Liver (tissue), 10 donors: Measurements from ENCODE around the gene CD68. TPM values are rescaled to one million over a fixed set of nuclear protein-coding genes. Genes with fewer than 3 reads are reported as not detected.

Experiments used
- DNase-seq: peaks from one replicate; pipeline ENCODE4 v3.0.0-alpha.2; 2017; ENCODE audit warnings: low spot score
- H3K27ac ChIP-seq, 2 donors: one replicate each; pipeline ENCODE4 v1.7.0; 2013; ENCODE audit warnings: inconsistent platforms in 2 of 2, low read length in 2 of 2, control low read depth in 1 of 2, low read depth in 1 of 2, mild to moderate bottlenecking in 1 of 2
- H3K27me3 ChIP-seq, 4 donors: one replicate each; pipeline versions ENCODE4 v1.6.1 to v1.7.0; 2013; ENCODE audit warnings: low read length in 3 of 4, inconsistent platforms in 1 of 4, mild to moderate bottlenecking in 1 of 4, moderate library complexity in 1 of 4; ENCODE audit not compliant: control insufficient read depth in 4 of 4, insufficient read depth in 4 of 4
- H3K36me3 ChIP-seq, 4 donors: one replicate each; pipeline versions ENCODE4 v1.6.1 to v1.7.0; 2013; ENCODE audit warnings: low read length in 3 of 4, mild to moderate bottlenecking in 3 of 4, low read depth in 1 of 4, moderate library complexity in 1 of 4; ENCODE audit not compliant: control insufficient read depth in 4 of 4, insufficient read depth in 3 of 4
- H3K4me1 ChIP-seq, 4 donors: one replicate each; pipeline versions ENCODE4 v1.6.1 to v1.7.0; 2013; ENCODE audit warnings: low read length in 3 of 4, mild to moderate bottlenecking in 3 of 4, moderate library complexity in 1 of 4; ENCODE audit not compliant: control insufficient read depth in 4 of 4, insufficient read depth in 4 of 4
- H3K4me3 ChIP-seq, 3 donors: one replicate each; pipeline versions ENCODE4 v1.6.1 to v1.7.0; 2013; ENCODE audit warnings: low read length in 3 of 3, control low read depth in 1 of 3, low read depth in 1 of 3, mild to moderate bottlenecking in 1 of 3
- H3K9ac ChIP-seq, 2 donors: one replicate each; pipeline ENCODE4 v1.7.0; 2013; ENCODE audit warnings: low read length in 2 of 2, mild to moderate bottlenecking in 2 of 2, moderate library complexity in 2 of 2, control low read depth in 1 of 2, low read depth in 1 of 2
- H3K9me3 ChIP-seq, 4 donors: one replicate each; pipeline versions ENCODE4 v1.6.1 to v1.7.0; 2013; ENCODE audit warnings: low read length in 3 of 4; ENCODE audit not compliant: control insufficient read depth in 4 of 4
- ATF3 ChIP-seq: IDR thresholded peaks from 2 replicates; pipeline ENCODE4 v1.6.1; 2016; ENCODE audit warnings: antibody characterized with exemption
- GABPA ChIP-seq, 2 donors: IDR thresholded peaks in 1 of 2; conservative IDR thresholded peaks in 1 of 2; 2 replicates each; pipeline ENCODE4 v1.6.1; 2016; ENCODE audit warnings: antibody characterized with exemption in 2 of 2, mild to moderate bottlenecking in 1 of 2, moderate library complexity in 1 of 2
- HNF4A ChIP-seq, 2 donors: conservative IDR thresholded peaks; 2 replicates each; pipeline ENCODE4 v1.6.1; 2016; ENCODE audit warnings: antibody characterized with exemption in 2 of 2, mild to moderate bottlenecking in 2 of 2
- HNF4G ChIP-seq: IDR thresholded peaks from 2 replicates; pipeline ENCODE4 v1.6.1; 2016; ENCODE audit warnings: antibody characterized with exemption
- NR2F2 ChIP-seq: IDR thresholded peaks from 2 replicates; pipeline ENCODE4 v1.6.1; 2016; ENCODE audit warnings: antibody characterized with exemption
- RXRA ChIP-seq, 2 donors: IDR thresholded peaks; 2 replicates each; pipeline ENCODE4 v1.6.1; 2017 to 2018; ENCODE audit warnings: antibody characterized with exemption in 2 of 2, mild to moderate bottlenecking in 1 of 2
- SP1 ChIP-seq: IDR thresholded peaks from 2 replicates; pipeline ENCODE4 v1.6.1; 2018; ENCODE audit warnings: antibody characterized with exemption, mild to moderate bottlenecking
- YY1 ChIP-seq: IDR thresholded peaks from 2 replicates; pipeline ENCODE4 v1.6.1; 2016; ENCODE audit warnings: antibody characterized with exemption, mild to moderate bottlenecking
- WGBS: extraction: QIAGEN DNeasy Blood & Tissue Kit; methylation state at CpG from one replicate; pipeline ENCODE4 v1.1.7; 2013; 5-methylcytosine and 5-hydroxymethylcytosine counted together
- polyA plus RNA-seq, 2 donors: library from polyadenylated mRNA; stranded (reverse) in 1 of 2; unstranded in 1 of 2; fragments of 200-250 nt in 1 of 2; fragments of >200 nt in 1 of 2; fragmentation: Nextera tagmentation in 1 of 2; extraction: Ambion mirVana in 1 of 2; gene quantifications; one replicate each; pipeline versions ENCODE4 v1.2.1 to v1.2.3, GENCODE V29; 2013 to 2015
- small RNA-seq: library from RNA; depleted of rRNA; stranded (forward); fragments of <200 nt; gene quantifications from one replicate; pipeline ENCODE3, GENCODE V24; 2014
- total RNA-seq, 2 donors: library from RNA; depleted of rRNA; stranded (reverse); fragments of >200 nt; gene quantifications; one replicate each; pipeline ENCODE4 v1.2.3, GENCODE V29; 2014
- donor health status: healthy.
- donor health status: healthy.
- donor health status: healthy.
- donor health status: healthy.
- donor health status: healthy.

Gene CD68
- total and polyA plus RNA-seq, 4 donors: 14.2 to 88.6 (median 33.1) TPM

- TF ChIP-seq RXRA (IDR thresholded peaks at IDR 0.05): peak; percentile 90 to 93
- peak; percentile 72 for TF ChIP-seq HNF4G
- TF ChIP-seq YY1: peak; percentile 79
- peak in 1 of 2 donors; percentile 22 for TF ChIP-seq GABPA (IDR thresholded peaks at IDR 0.05 in 1 of 2, conservative IDR thresholded peaks at IDR 0.05 in 1 of 2)
These were observed 48.0 kb downstream of the CD68 start, which contains the start of gene SAT2 (continued) for GRCh38 chr17:7627250-7628121.

GRCh38 chr17:7629939-7630571 lies 50.6 kb downstream of the CD68 start, which contains the start of gene SHBG:
Gene SHBG, plus strand, starts transcription at chr17:7630135. Its CDS starts 38 bp downstream, at chr17:7630173.
- WGBS: 53% methylated on average over 13 of the region's 13 CpGs
- Histone ChIP-seq H3K9ac (no peak within 1 kb of the TSS), H3K4me1 (peaks cover 15 to 59% (median 49%) of the 10 kb centered on the region in 4 donors), H3K9me3 (no peaks in the 10 kb centered on the region), H3K36me3 (peaks cover 0 to 1% (median 0%) of the 10 kb centered on the region in 4 donors), H3K4me3 (no peak within 1 kb of the TSS), H3K27me3 (no peaks in the 10 kb centered on the region), H3K27ac (peak within 1 kb of the TSS; percentile 25 to 30)
- DNase-seq: no peak
- TF ChIP-seq ATF3: no peak
- peak; percentile 62 for TF ChIP-seq NR2F2
- peak; percentile 60 to 71 for TF ChIP-seq RXRA (IDR thresholded peaks at IDR 0.05)
- TF ChIP-seq SP1: peak; percentile 15
- TF ChIP-seq HNF4A (conservative IDR thresholded peaks at IDR 0.05): peak in 1 of 2 donors; percentile 45

Small RNAs within 50 kb of the gene (small RNA-seq; reads per million reads assigned to genes)
- gene CD68 (not detected), gene RF00019 (not detected), gene SNORA48 (not detected), gene SNORD10 (not detected)

Other genes starting within 250 kb of the CD68 start
- gene ACAP1, start 243.1 kb upstream of the CD68 start, total RNA-seq: 1 to 10 TPM; 4.9 to 7.4 TPM
- 1 to 10 TPM; 1.1 to 4.5 TPM for gene ACAP1, start 243.1 kb upstream of the CD68 start, polyA plus RNA-seq
- gene KCTD11, start 227.5 kb upstream of the CD68 start, total RNA-seq: 1 to 10 TPM in 1 of 2 donors, under 1 TPM in 1; 0.89 to 2.0 TPM
- gene KCTD11, start 227.5 kb upstream of the CD68 start, polyA plus RNA-seq: 1 to 10 TPM in 1 of 2 donors, under 1 TPM in 1; 0.39 to 3.5 TPM
- gene TMEM95, start 224.5 kb upstream of the CD68 start, total RNA-seq: not detected
- gene TMEM95, start 224.5 kb upstream of the CD68 start, polyA plus RNA-seq: not detected
- 1 to 10 TPM in 1 of 2 donors, under 1 TPM in 1; 0.05 to 3.2 TPM for gene TNK1, start 198.5 kb upstream of the CD68 start, total RNA-seq
- gene TNK1, start 198.5 kb upstream of the CD68 start, polyA plus RNA-seq: 1 to 10 TPM; 1.9 to 3.5 TPM
- 1 to 10 TPM; 2.8 to 4.2 TPM for gene PLSCR3, start 185.1 kb upstream of the CD68 start, total RNA-seq
- gene PLSCR3, start 185.1 kb upstream of the CD68 start, polyA plus RNA-seq: 10 to 100 TPM in 1 of 2 donors, 1 to 10 TPM in 1; 4.0 to 10.9 TPM
- gene TMEM256, start 175.5 kb upstream of the CD68 start, total RNA-seq: 100 to 1,000 TPM in 1 of 2 donors, 10 to 100 TPM in 1; 30.0 to 130 TPM
- 10 to 100 TPM; 95.6 to 99.8 TPM for gene TMEM256, start 175.5 kb upstream of the CD68 start, polyA plus RNA-seq
- 1 to 10 TPM in 1 of 2 donors, under 1 TPM in 1; 0.47 to 1.3 TPM for gene NLGN2, start 171.8 kb upstream of the CD68 start, total RNA-seq
- 1 to 10 TPM in 1 of 2 donors, under 1 TPM in 1; 0.24 to 2.4 TPM for gene NLGN2, start 171.8 kb upstream of the CD68 start, polyA plus RNA-seq
- gene SPEM1, start 159.3 kb upstream of the CD68 start, total RNA-seq: not detected
- gene SPEM1, start 159.3 kb upstream of the CD68 start, polyA plus RNA-seq: not detected
- gene SPEM2, start 154.0 kb upstream of the CD68 start, total RNA-seq: not detected
- gene SPEM2, start 154.0 kb upstream of the CD68 start, polyA plus RNA-seq: not detected
- gene SPEM3, start 150.8 kb upstream of the CD68 start, total RNA-seq: not detected
- gene SPEM3, start 150.8 kb upstream of the CD68 start, polyA plus RNA-seq: not detected
- gene TMEM102, start 144.2 kb upstream of the CD68 start, total RNA-seq: 1 to 10 TPM; 1.6 to 2.9 TPM
- 1 to 10 TPM; 1.6 to 3.3 TPM for gene TMEM102, start 144.2 kb upstream of the CD68 start, polyA plus RNA-seq
- under 1 TPM; 0.19 to 0.25 TPM for gene FGF11, start 140.1 kb upstream of the CD68 start, total RNA-seq
- gene FGF11, start 140.1 kb upstream of the CD68 start, polyA plus RNA-seq: under 1 TPM; 0.17 to 0.21 TPM
- 1 to 10 TPM; 4.2 to 7.4 TPM for gene CHRNB1, start 134.6 kb upstream of the CD68 start, total RNA-seq
- gene CHRNB1, start 134.6 kb upstream of the CD68 start, polyA plus RNA-seq: 10 to 100 TPM in 1 of 2 donors, 1 to 10 TPM in 1; 7.0 to 11.5 TPM
- 1 to 10 TPM; 4.6 to 6.0 TPM for gene ZBTB4, start 100.0 kb upstream of the CD68 start, total RNA-seq
- gene ZBTB4, start 100.0 kb upstream of the CD68 start, polyA plus RNA-seq: 1 to 10 TPM; 1.5 to 5.7 TPM
- not detected for gene SLC35G6, start 98.2 kb upstream of the CD68 start, total RNA-seq
- not detected for gene SLC35G6, start 98.2 kb upstream of the CD68 start, polyA plus RNA-seq
- gene POLR2A, start 95.3 kb upstream of the CD68 start, total RNA-seq: 10 to 100 TPM; 53.5 to 54.4 TPM
- 10 to 100 TPM; 13.3 to 16.2 TPM for gene POLR2A, start 95.3 kb upstream of the CD68 start, polyA plus RNA-seq
- gene TNFSF12, start 30.6 kb upstream of the CD68 start, total RNA-seq: 1 to 10 TPM; 4.2 to 5.7 TPM
- 10 to 100 TPM in 1 of 2 donors, 1 to 10 TPM in 1; 5.2 to 13.1 TPM for gene TNFSF12, start 30.6 kb upstream of the CD68 start, polyA plus RNA-seq
- gene TNFSF13, start 20.9 kb upstream of the CD68 start, total RNA-seq: 1 to 10 TPM; 1.4 to 4.6 TPM
- 1 to 10 TPM; 4.4 to 9.3 TPM for gene TNFSF13, start 20.9 kb upstream of the CD68 start, polyA plus RNA-seq
- 10 to 100 TPM; 21.3 to 29.2 TPM for gene SENP3, start 17.7 kb upstream of the CD68 start, total RNA-seq
- 10 to 100 TPM in 1 of 2 donors, 1 to 10 TPM in 1; 4.9 to 18.2 TPM for gene SENP3, start 17.7 kb upstream of the CD68 start, polyA plus RNA-seq
- gene MPDU1, start 4.2 kb downstream of the CD68 start, total RNA-seq: 100 to 1,000 TPM in 1 of 2 donors, 10 to 100 TPM in 1; 71.6 to 111 TPM
- gene MPDU1, start 4.2 kb downstream of the CD68 start, polyA plus RNA-seq: 100 to 1,000 TPM in 1 of 2 donors, 10 to 100 TPM in 1; 55.3 to 136 TPM
- gene SOX15, start 10.5 kb downstream of the CD68 start, total RNA-seq: under 1 TPM in 1 of 2 donors, not detected in 1; 0.17 TPM
- gene SOX15, start 10.5 kb downstream of the CD68 start, polyA plus RNA-seq: under 1 TPM; 0.06 to 0.33 TPM
- 10 to 100 TPM; 12.4 to 18.3 TPM for gene FXR2, start 35.3 kb downstream of the CD68 start, total RNA-seq
- 10 to 100 TPM in 1 of 2 donors, 1 to 10 TPM in 1; 6.8 to 17.2 TPM for gene FXR2, start 35.3 kb downstream of the CD68 start, polyA plus RNA-seq
- gene SAT2, start 48.2 kb downstream of the CD68 start, total RNA-seq: 10 to 100 TPM; 25.9 to 53.8 TPM
- gene SAT2, start 48.2 kb downstream of the CD68 start, polyA plus RNA-seq: 100 to 1,000 TPM; 158 to 181 TPM
- gene SHBG, start 50.5 kb downstream of the CD68 start, total RNA-seq: 10 to 100 TPM in 1 of 2 donors, 1 to 10 TPM in 1; 3.5 to 15.3 TPM
- gene SHBG, start 50.5 kb downstream of the CD68 start, polyA plus RNA-seq: 10 to 100 TPM; 29.0 to 61.6 TPM
- gene ATP1B2, start 71.3 kb downstream of the CD68 start, total RNA-seq: 1 to 10 TPM in 1 of 2 donors, under 1 TPM in 1; 0.33 to 8.3 TPM
- 1 to 10 TPM in 1 of 2 donors, under 1 TPM in 1; 0.53 to 3.4 TPM for gene ATP1B2, start 71.3 kb downstream of the CD68 start, polyA plus RNA-seq
- gene TP53, start 107.9 kb downstream of the CD68 start, total RNA-seq: 10 to 100 TPM; 12.3 to 18.4 TPM
- gene TP53, start 107.9 kb downstream of the CD68 start, polyA plus RNA-seq: 10 to 100 TPM in 1 of 2 donors, 1 to 10 TPM in 1; 8.3 to 13.0 TPM
- gene WRAP53, start 108.8 kb downstream of the CD68 start, total RNA-seq: 1 to 10 TPM; 1.8 to 3.3 TPM
- 1 to 10 TPM; 2.3 to 3.0 TPM for gene WRAP53, start 108.8 kb downstream of the CD68 start, polyA plus RNA-seq
- under 1 TPM; 0.33 to 0.50 TPM for gene EFNB3, start 125.6 kb downstream of the CD68 start, total RNA-seq
- under 1 TPM; 0.19 to 0.80 TPM for gene EFNB3, start 125.6 kb downstream of the CD68 start, polyA plus RNA-seq
- gene DNAH2, start 138.1 kb downstream of the CD68 start, total RNA-seq: under 1 TPM; under 0.01 to 0.25 TPM
- gene DNAH2, start 138.1 kb downstream of the CD68 start, polyA plus RNA-seq: under 1 TPM; 0.03 to 0.07 TPM